OCI-LY1 (cell line): ENCODE results near the gene PREX1.

ENCODE experiments used
- H2AFZ ChIP-seq: fragments of 200-600 bp; sonication (generic), shearing (Covaris generic); 2 replicates; pipeline ENCODE4 v1.6.0; 2014; ENCODE audit warnings: antibody characterized with exemption, mild to moderate bottlenecking, low read length
- H3F3A ChIP-seq: fragments of 200-600 bp; sonication (generic), shearing (Covaris generic); 2 replicates; pipeline ENCODE4 v1.6.0; 2014; ENCODE audit warnings: mild to moderate bottlenecking, antibody characterized with exemption, low read length, moderate library complexity; ENCODE audit not compliant: insufficient read depth
- H3K27ac ChIP-seq: fragments of 200-600 bp; sonication (generic); 2 replicates; pipeline ENCODE4 v1.5.1; 2014; ENCODE audit warnings: low read length, mixed run types, mild to moderate bottlenecking, low read depth; ENCODE audit not compliant: poor library complexity, severe bottlenecking
- H3K27me3 ChIP-seq: fragments of 200-600 bp; sonication (generic); 2 replicates; pipeline ENCODE4 v1.6.0; 2014; ENCODE audit warnings: antibody characterized with exemption, mild to moderate bottlenecking, low read length, moderate library complexity; ENCODE audit not compliant: insufficient read depth
- H3K36me3 ChIP-seq: fragments of 200-600 bp; sonication (generic); 2 replicates; pipeline ENCODE4 v1.6.1; 2014; ENCODE audit warnings: mild to moderate bottlenecking, antibody characterized with exemption, low read length, moderate library complexity, mixed read lengths; ENCODE audit not compliant: insufficient read depth
- H3K4me1 ChIP-seq: fragments of 200-600 bp; sonication (generic); 2 replicates; pipeline ENCODE4 v1.5.1; 2014; ENCODE audit warnings: mild to moderate bottlenecking, low read length, moderate library complexity; ENCODE audit not compliant: insufficient read depth, severe bottlenecking
- H3K4me2 ChIP-seq: fragments of 200-600 bp; sonication (generic), shearing (Covaris generic); 2 replicates; pipeline ENCODE4 v1.6.1; 2014; ENCODE audit warnings: low read length
- H3K4me3 ChIP-seq: fragments of 200-600 bp; sonication (generic); 2 replicates; pipeline ENCODE4 v1.5.1; 2014; ENCODE audit warnings: low read length, low read depth, mild to moderate bottlenecking, mixed read lengths; ENCODE audit not compliant: poor library complexity, severe bottlenecking
- H3K79me2 ChIP-seq: fragments of 200-600 bp; shearing (Covaris generic); 2 replicates; pipeline ENCODE4 v1.6.1; 2016; ENCODE audit warnings: mixed run types, low read length, mixed read lengths; ENCODE audit not compliant: insufficient read depth
- H3K9ac ChIP-seq: fragments of 200-600 bp; sonication (generic), shearing (Covaris generic); 2 replicates; pipeline ENCODE4 v1.6.1; 2014; ENCODE audit warnings: mild to moderate bottlenecking, low read length, mixed read lengths
- H3K9me2 ChIP-seq: fragments of 200-600 bp; sonication (generic), shearing (Covaris generic); 2 replicates; pipeline ENCODE4 v1.6.1; 2014; ENCODE audit warnings: low read depth, mild to moderate bottlenecking, low read length, mixed read lengths
- H3K9me3 ChIP-seq: fragments of 200-600 bp; shearing (Covaris generic); 2 replicates; pipeline ENCODE4 v1.6.1; 2014; ENCODE audit warnings: low read length, mixed read lengths
- H4K20me1 ChIP-seq: fragments of 200-600 bp; sonication (generic), shearing (Covaris generic); 2 replicates; pipeline ENCODE4 v1.6.0; 2016; ENCODE audit warnings: mild to moderate bottlenecking, low read length; ENCODE audit not compliant: insufficient read depth
- EZH2 ChIP-seq: fragments of 200-600 bp; sonication (generic), shearing (Covaris generic); IDR thresholded peaks from 2 replicates; pipeline ENCODE4 v1.8.0; 2017; ENCODE audit warnings: borderline replicate concordance, mixed run types, mild to moderate bottlenecking, antibody characterized with exemption, low read length, moderate library complexity, mixed read lengths
- TF ChIP-seq, protein P1 (sequence below): fragments of 200-600 bp; sonication (generic), shearing (Covaris generic); IDR thresholded peaks from 2 replicates; pipeline ENCODE4 v1.5.1; 2017; ENCODE audit warnings: mild to moderate bottlenecking, antibody characterized with exemption, low read length, moderate library complexity, mixed read lengths

The PREX1 gene

DNA sequence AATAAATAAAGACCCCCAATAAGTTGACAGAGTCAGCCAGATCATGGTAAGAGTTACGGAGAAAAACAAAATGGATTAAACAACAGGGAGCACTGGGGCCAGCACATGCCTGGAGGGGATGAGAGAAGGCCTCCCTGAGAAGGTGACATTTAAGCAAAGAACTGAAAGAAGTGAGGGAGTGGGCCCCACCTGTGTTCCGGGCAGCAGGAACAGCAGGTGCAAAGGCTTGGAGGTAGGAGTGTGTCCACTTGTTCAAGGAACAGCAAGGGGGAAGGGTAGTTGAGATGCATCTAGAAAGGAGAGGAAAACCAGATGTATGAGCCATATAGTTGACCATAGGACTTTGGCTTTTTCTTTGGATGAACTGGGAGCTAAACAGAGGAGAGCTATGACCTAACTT, 7.6 kb upstream of the PREX1 start:
- no peaks in the 10 kb centered on the region for H4K20me1 ChIP-seq
- TF ChIP-seq EZH2 = no peak
- TF ChIP-seq, protein P1, sequence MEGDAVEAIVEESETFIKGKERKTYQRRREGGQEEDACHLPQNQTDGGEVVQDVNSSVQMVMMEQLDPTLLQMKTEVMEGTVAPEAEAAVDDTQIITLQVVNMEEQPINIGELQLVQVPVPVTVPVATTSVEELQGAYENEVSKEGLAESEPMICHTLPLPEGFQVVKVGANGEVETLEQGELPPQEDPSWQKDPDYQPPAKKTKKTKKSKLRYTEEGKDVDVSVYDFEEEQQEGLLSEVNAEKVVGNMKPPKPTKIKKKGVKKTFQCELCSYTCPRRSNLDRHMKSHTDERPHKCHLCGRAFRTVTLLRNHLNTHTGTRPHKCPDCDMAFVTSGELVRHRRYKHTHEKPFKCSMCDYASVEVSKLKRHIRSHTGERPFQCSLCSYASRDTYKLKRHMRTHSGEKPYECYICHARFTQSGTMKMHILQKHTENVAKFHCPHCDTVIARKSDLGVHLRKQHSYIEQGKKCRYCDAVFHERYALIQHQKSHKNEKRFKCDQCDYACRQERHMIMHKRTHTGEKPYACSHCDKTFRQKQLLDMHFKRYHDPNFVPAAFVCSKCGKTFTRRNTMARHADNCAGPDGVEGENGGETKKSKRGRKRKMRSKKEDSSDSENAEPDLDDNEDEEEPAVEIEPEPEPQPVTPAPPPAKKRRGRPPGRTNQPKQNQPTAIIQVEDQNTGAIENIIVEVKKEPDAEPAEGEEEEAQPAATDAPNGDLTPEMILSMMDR = no peak
- H3K9me2 ChIP-seq = no peaks in the 10 kb centered on the region
- no peak overlapping the region for H3K4me3 ChIP-seq
- no peak overlapping the region for H3K9ac ChIP-seq
- H3F3A ChIP-seq = no peaks in the 10 kb centered on the region
- H3K27ac ChIP-seq = no peak overlapping the region
- no peak overlapping the region for H3K4me2 ChIP-seq
- no peaks in the 10 kb centered on the region for H3K4me1 ChIP-seq
- H3K36me3 ChIP-seq = no peaks in the 10 kb centered on the region
- no peak overlapping the region for H2AFZ ChIP-seq
- no peaks in the 10 kb centered on the region for H3K79me2 ChIP-seq
- H3K9me3 ChIP-seq = no peaks in the 10 kb centered on the region
- peaks cover 5% of the 10 kb centered on the region; the same call in 1 of the 2 replicates for H3K27me3 ChIP-seq

DNA sequence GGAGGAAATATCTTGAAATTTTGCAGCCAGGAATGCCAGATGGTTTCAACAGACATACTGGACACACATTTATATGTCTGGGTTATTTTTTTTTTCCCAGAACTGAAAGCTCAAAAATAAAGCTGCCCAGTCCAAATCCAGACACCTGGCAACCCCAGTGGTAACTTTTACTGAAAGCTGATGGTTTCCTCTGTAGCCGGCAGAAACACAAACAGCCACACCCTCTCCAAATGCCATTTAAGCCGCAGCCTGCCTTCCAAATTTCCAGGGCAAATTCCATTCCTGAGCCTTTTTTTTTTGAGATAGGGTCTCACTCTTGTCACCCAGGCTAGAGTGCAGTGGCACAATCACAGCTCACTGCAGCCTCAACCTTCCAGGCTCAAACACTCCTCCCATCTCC, 6.5 kb upstream of the PREX1 start:
- Histone ChIP-seq H3K36me3 (no peaks in the 10 kb centered on the region), H3K4me2 (no peak overlapping the region), H3K27me3 (peaks cover 8% of the 10 kb centered on the region; the same call in 1 of the 2 replicates), H3K9ac (no peak overlapping the region), H2AFZ (no peak overlapping the region), H3F3A (no peaks in the 10 kb centered on the region), H3K4me3 (no peak overlapping the region), H4K20me1 (no peaks in the 10 kb centered on the region), H3K27ac (no peak overlapping the region), H3K79me2 (no peaks in the 10 kb centered on the region), H3K9me2 (no peaks in the 10 kb centered on the region), H3K4me1 (no peaks in the 10 kb centered on the region), H3K9me3 (no peaks in the 10 kb centered on the region)
- TF ChIP-seq EZH2 = no peak
- TF ChIP-seq, protein P1 = no peak

DNA sequence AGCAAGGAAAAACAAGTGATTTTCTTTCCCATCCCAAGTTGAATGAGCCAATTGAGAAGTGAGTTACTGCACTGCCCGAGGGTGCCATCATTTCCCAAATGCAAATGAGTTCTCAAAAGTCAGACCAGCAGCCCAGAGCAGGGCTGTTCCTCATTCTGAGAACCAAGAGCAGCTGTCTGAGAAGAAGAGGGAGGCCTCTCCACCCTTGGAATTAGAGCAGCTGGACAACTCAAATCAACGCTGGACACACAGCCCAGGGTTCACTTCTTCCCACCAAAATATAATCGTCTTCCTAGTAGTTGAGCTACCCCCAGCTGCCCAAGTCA, 4.6 kb upstream of the PREX1 start:
- Histone ChIP-seq H3K4me1 (no peaks in the 10 kb centered on the region), H3K4me2 (no peak overlapping the region), H3K36me3 (no peaks in the 10 kb centered on the region), H3K27me3 (peaks cover 8% of the 10 kb centered on the region; the same call in 1 of the 2 replicates), H3F3A (no peaks in the 10 kb centered on the region), H3K27ac (no peak overlapping the region), H3K9ac (no peak overlapping the region), H2AFZ (no peak overlapping the region), H3K9me3 (no peaks in the 10 kb centered on the region), H3K79me2 (no peaks in the 10 kb centered on the region), H3K4me3 (no peak overlapping the region), H4K20me1 (no peaks in the 10 kb centered on the region), H3K9me2 (no peaks in the 10 kb centered on the region)
- TF ChIP-seq, protein P1 = no peak
- TF ChIP-seq EZH2 = no peak
